CD8-positive, alpha-beta memory T cell (primary cell): ENCODE measurements around the gene CSK. TPM values are rescaled to one million over a fixed set of nuclear protein-coding genes. Genes with fewer than 3 reads are reported as not detected.
A peak's percentile ranks its signal among the peaks of the same experiment; 100 is the strongest.

Experiments used
- CTCF ChIA-PET: fragments of 350-600 bp; sonication (Branson Sonifier 250); formaldehyde crosslinking; loops from one replicate; lab custom pipeline; 2021; ENCODE audit warnings: antibody characterized with exemption; lab: Charles Lee
- POLR2A ChIA-PET: fragments of 350-600 bp; sonication (Branson Sonifier 250); formaldehyde crosslinking; loops from one replicate; lab custom pipeline; 2021; ENCODE audit warnings: antibody characterized with exemption; lab: Charles Lee
- DNase-seq, 5 donors: peaks; one replicate each; pipeline versions ENCODE4 v3.0.0 to v3.0.0-alpha.2; 2020 to 2022; ENCODE audit warnings: mixed read lengths in 1 of 5
- H3K27ac ChIP-seq: one replicate; pipeline ENCODE4 v1.7.0; 2013; ENCODE audit warnings: low read depth, mild to moderate bottlenecking, low read length, moderate library complexity
- H3K27me3 ChIP-seq: 2 replicates; pipeline ENCODE4 v1.7.0; 2013; ENCODE audit warnings: low read length, mild to moderate bottlenecking; ENCODE audit not compliant: insufficient read depth, poor library complexity, severe bottlenecking
- H3K36me3 ChIP-seq: 2 replicates; pipeline ENCODE4 v1.7.0; 2013; ENCODE audit warnings: mild to moderate bottlenecking, low read length, moderate library complexity; ENCODE audit not compliant: insufficient read depth
- H3K4me1 ChIP-seq: 2 replicates; pipeline ENCODE4 v1.7.0; 2013; ENCODE audit warnings: mild to moderate bottlenecking, low read length, moderate library complexity; ENCODE audit not compliant: insufficient read depth
- H3K4me3 ChIP-seq: 2 replicates; pipeline ENCODE4 v1.7.0; 2013; ENCODE audit warnings: mild to moderate bottlenecking, low read length
- H3K9me3 ChIP-seq: 2 replicates; pipeline ENCODE4 v1.7.0; 2013; ENCODE audit warnings: mild to moderate bottlenecking, low read length
- H3K27ac Mint-ChIP-seq, 8 donors: one replicate each; pipeline ENCODE4 v1.8.0; 2020 to 2021; ENCODE audit warnings: mixed read lengths in 8 of 8, mild to moderate bottlenecking in 6 of 8, inconsistent platforms in 3 of 8, moderate library complexity in 3 of 8
- H3K27me3 Mint-ChIP-seq, 2 donors: one replicate each; pipeline ENCODE4 v1.8.0; 2020 to 2021; ENCODE audit warnings: mixed read lengths in 2 of 2, mild to moderate bottlenecking in 1 of 2, moderate library complexity in 1 of 2
- H3K36me3 Mint-ChIP-seq, 3 donors: one replicate each; pipeline ENCODE4 v1.8.0; 2020 to 2021; ENCODE audit warnings: mixed read lengths in 3 of 3, inconsistent platforms in 1 of 3, mild to moderate bottlenecking in 1 of 3
- H3K4me1 Mint-ChIP-seq, 3 donors: one replicate each; pipeline ENCODE4 v1.8.0; 2020 to 2021; ENCODE audit warnings: mixed read lengths in 3 of 3, inconsistent platforms in 1 of 3, mild to moderate bottlenecking in 1 of 3
- H3K4me3 Mint-ChIP-seq, 7 donors: one replicate each; pipeline ENCODE4 v1.8.0; 2020 to 2021; ENCODE audit warnings: mixed read lengths in 7 of 7, mild to moderate bottlenecking in 6 of 7, moderate library complexity in 4 of 7, inconsistent platforms in 2 of 7
- H3K9me3 Mint-ChIP-seq, 5 donors: one replicate each; pipeline ENCODE4 v1.8.0; 2020 to 2022; ENCODE audit warnings: mixed read lengths in 5 of 5, mild to moderate bottlenecking in 3 of 5, moderate library complexity in 2 of 5, inconsistent platforms in 1 of 5
- polyA plus RNA-seq: library from polyadenylated mRNA; unstranded; fragments of 300-500 nt; fragmentation: Illumina TruSeq; gene quantifications from one replicate; pipeline ENCODE4 v1.2.3, GENCODE V29; 2021
- total RNA-seq, 2 experiments: library from RNA; stranded (reverse); gene quantifications; one replicate each; pipeline ENCODE4 v1.2.3, GENCODE V29; 2021

Gene CSK
- total and polyA plus RNA-seq, 3 experiments from 2014 or later = 154 to 294 (median 288) TPM

GRCh38 chr15:74773731-74774252 is 8.1 kb upstream of the CSK start:
- no peak overlapping the region for H3K27ac ChIP-seq
- H3K4me1 Mint-ChIP-seq = peaks cover 42 to 66% (median 62%) of the 10 kb centered on the region in 3 donors
- peak overlapping the region in 5 of 8 donors; percentile 29 to 88 (median 77) for H3K27ac Mint-ChIP-seq

DNA sequence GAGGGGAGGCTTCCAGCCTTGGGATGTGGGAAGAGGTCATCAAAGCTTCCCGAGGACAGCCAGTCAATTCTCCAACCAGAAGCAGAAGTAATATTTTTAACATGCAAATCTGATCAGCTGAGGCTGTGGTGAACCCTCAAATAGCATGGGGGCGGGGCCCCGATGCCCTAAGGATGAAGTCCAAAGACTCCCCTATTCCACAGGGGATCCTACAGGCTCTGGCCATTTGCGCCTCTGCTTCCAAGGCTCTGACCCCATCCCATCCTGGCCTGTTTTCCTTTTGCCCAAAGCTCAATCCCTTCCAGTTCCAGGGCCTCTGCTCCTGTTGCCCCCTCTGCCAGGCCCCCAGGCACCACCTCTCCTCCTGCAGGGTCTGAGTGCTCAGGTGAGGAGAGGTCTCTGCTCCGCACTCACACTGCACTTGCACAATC is 6.7 kb upstream of the CSK start:
- Mint-ChIP-seq H3K36me3 (no peaks in the 10 kb centered on the region), H3K9me3 (no peaks in the 10 kb centered on the region), H3K27ac (peak overlapping the region in 7 of 8 donors; percentile 22 to 97 (median 71)), H3K4me1 (peaks cover 53 to 77% (median 73%) of the 10 kb centered on the region in 3 donors), H3K27me3 (peaks cover 0 to 2% of the 10 kb centered on the region in 2 donors), H3K4me3 (no peak overlapping the region)
- DNase-seq = no peak
- ChIA-PET POLR2A (no interaction called here), CTCF (interaction anchor here (1.5 to 18.5 kb wide), 2 partner anchors 9 to 18 kb away, joined by 5 to 1086 read pairs; no protein-coding TSS in a partner anchor)
- Histone ChIP-seq H3K27ac (no peak overlapping the region), H3K9me3 (no peaks in the 10 kb centered on the region), H3K4me1 (peaks cover 69% of the 10 kb centered on the region), H3K4me3 (no peak overlapping the region), H3K27me3 (no peaks in the 10 kb centered on the region), H3K36me3 (no peaks in the 10 kb centered on the region)

More at GRCh38 chr15:74773731-74774252, 8.1 kb upstream of the CSK start:
- H3K36me3 Mint-ChIP-seq = no peaks in the 10 kb centered on the region
- POLR2A ChIA-PET = interaction anchor here (3.2 kb wide), 1 partner anchor 14 kb away, joined by 17 read pairs; no protein-coding TSS in a partner anchor
- CTCF ChIA-PET = interaction anchor here (1.5 to 18.5 kb wide), 2 partner anchors 11 to 20 kb away, joined by 5 to 1086 read pairs; no protein-coding TSS in a partner anchor
- Histone ChIP-seq H3K9me3 (no peaks in the 10 kb centered on the region), H3K27me3 (no peaks in the 10 kb centered on the region), H3K4me3 (no peak overlapping the region), H3K4me1 (peaks cover 55% of the 10 kb centered on the region), H3K36me3 (no peaks in the 10 kb centered on the region)
- no peak for DNase-seq
- no peaks in the 10 kb centered on the region for H3K9me3 Mint-ChIP-seq
- no peak overlapping the region for H3K4me3 Mint-ChIP-seq
- H3K27me3 Mint-ChIP-seq = peaks cover 2 to 4% of the 10 kb centered on the region in 2 donors

DNA sequence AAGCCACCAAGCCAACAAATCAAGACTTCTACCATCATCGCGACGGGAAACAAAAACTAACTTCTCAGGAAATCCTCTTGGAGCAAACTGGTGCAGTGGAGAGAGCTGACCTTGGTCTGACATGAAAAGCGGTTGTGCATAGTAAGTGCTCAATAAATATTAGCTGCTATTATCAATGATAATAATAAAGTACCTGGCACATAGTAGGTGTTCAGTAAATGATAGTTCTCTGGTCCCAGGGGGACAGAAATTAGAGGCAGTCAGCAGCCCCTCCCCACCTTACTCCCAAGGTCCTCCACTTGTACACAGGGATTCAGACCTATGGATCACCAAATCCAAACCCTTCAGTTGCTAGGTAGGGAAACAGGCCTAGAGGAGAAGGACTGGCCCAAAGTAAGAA is 6.0 kb upstream of the CSK start:
- no peak overlapping the region for H3K4me3 ChIP-seq
- Mint-ChIP-seq H3K27ac (peak overlapping the region in 7 of 8 donors; percentile 71 to 99 (median 97)), H3K4me1 (peaks cover 60 to 84% (median 79%) of the 10 kb centered on the region in 3 donors), H3K4me3 (peak overlapping the region in 4 of 7 donors; percentile 8 to 85 (median 33)), H3K9me3 (no peaks in the 10 kb centered on the region), H3K27me3 (peaks cover 0 to 1% of the 10 kb centered on the region in 2 donors), H3K36me3 (no peaks in the 10 kb centered on the region)
- H3K27me3 ChIP-seq = no peaks in the 10 kb centered on the region
- ChIA-PET POLR2A (interaction anchor here (0.7 to 2.3 kb wide), 3 partner anchors 17 to 124 kb away, joined by 3 to 15 read pairs (median 4); no protein-coding TSS in a partner anchor), CTCF (interaction anchor here (18.5 kb wide), 1 partner anchor 18 kb away, joined by 1086 read pairs; no protein-coding TSS in a partner anchor)
- no peak for DNase-seq
- no peak overlapping the region for H3K27ac ChIP-seq
- H3K36me3 ChIP-seq = no peaks in the 10 kb centered on the region
- peaks cover 74% of the 10 kb centered on the region for H3K4me1 ChIP-seq
- no peaks in the 10 kb centered on the region for H3K9me3 ChIP-seq

DNA sequence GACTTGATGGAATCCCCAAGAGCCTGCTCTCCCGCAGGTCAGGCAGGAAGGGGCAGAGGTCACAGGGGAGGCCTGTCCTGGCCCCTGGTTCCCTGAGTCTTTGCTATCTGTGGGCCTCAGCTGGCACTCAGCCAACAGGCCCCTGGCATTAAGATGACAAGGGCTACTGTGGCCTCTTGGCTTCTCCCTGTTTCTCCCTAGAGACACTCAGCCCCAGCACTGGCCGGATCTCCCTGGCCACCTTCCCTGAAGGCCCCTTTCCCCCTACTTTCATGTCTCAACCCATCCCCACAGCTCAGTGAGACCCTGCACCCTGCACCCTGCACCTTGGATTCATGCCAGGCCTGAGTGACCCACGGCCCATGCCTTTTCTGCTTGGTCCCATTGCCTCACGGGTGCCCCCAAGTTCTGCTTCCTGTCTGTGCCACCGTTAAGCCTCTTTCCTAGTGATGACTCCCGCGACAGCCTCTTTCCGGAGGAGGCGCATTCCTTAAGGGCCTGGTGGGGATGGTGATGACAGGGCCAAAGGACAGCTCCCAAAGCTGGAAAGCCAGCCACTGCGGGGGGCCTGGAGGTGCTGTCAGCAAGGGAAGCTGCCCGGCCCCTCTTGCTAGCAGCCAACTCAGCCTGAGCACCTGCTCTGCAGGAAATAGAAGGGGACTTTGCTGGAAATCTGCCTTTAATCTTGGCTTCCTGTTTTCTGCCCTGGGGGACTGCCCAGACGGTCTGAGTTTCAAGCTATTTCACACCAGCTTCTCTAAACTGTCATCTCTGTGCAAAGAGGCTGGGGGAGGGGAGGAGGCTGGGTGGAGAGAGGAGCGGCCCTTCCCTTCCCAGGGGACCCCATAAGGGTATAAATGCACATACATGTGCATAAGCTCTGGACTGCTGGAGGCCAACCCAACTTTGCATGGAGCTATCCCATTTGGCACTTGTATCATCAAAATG is 4.8 kb upstream of the CSK start:
- Histone ChIP-seq H3K27ac (peak overlapping the region; percentile 22), H3K4me1 (peaks cover 72% of the 10 kb centered on the region), H3K36me3 (no peaks in the 10 kb centered on the region), H3K27me3 (no peaks in the 10 kb centered on the region), H3K4me3 (peak overlapping the region; percentile 36), H3K9me3 (no peaks in the 10 kb centered on the region)
- H3K27ac Mint-ChIP-seq = peak overlapping the region; percentile 86 to 99 (median 99)
- peak; percentile 39 to 74 (median 71) for DNase-seq
- H3K36me3 Mint-ChIP-seq = peaks cover 0 to 4% (median 0%) of the 10 kb centered on the region in 3 donors
- POLR2A ChIA-PET = interaction anchor here (0.7 to 2.3 kb wide), 12 partner anchors 10 to 162 kb away, joined by 3 to 31 read pairs (median 4); partner anchors contain the start of genes CLK3 and FAM219B
- no peaks in the 10 kb centered on the region for H3K9me3 Mint-ChIP-seq
- peak overlapping the region; percentile 49 to 89 (median 82) for H3K4me3 Mint-ChIP-seq
- H3K4me1 Mint-ChIP-seq = peaks cover 58 to 79% (median 78%) of the 10 kb centered on the region in 3 donors
- CTCF ChIA-PET = interaction anchor here (0.9 to 18.5 kb wide), 13 partner anchors 7 to 252 kb away, joined by 3 to 1086 read pairs (median 6); no protein-coding TSS in a partner anchor
- peaks cover 0 to 1% of the 10 kb centered on the region in 2 donors for H3K27me3 Mint-ChIP-seq

DNA sequence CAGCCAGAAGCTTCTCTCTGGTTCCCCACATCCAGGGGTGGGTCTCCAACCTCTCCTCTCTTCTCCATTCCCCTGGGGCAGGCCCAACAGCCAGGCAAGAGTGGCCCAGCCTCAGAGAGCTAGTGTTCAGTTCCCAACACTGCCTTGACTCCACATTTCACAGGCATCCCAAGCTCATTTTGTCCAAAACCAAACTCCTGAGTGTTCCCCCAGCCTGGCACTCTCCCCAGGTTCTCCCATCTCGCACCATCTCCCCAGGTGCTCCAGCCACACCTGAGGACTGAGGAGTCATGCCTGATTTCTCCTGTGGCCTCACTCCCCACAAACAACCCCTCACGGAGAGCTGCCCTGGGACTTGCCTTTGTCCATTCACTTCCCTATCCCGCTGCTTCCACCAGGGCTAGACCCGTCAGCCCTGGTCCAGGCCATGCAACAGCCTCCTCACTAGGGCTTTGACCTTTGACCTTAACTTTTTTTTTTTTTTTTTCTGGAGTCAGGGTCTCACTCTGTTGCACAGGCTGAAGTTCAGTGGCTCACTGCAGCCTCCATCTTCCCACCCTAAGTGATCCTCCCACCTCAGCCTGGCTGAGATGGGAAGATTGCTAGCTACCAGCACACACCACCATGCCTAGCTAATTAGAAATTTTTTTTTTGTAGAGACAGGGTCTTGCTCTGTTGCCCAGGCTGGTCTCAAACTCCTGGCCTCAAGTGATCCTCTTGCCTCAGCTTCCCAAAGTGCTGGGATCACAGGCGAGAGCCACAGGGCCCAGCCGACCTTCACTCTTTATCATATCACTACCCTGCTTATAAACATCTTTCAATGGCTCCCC is 3.9 kb upstream of the CSK start:
- Histone ChIP-seq H3K27me3 (no peaks in the 10 kb centered on the region), H3K4me1 (peaks cover 72% of the 10 kb centered on the region), H3K36me3 (no peaks in the 10 kb centered on the region), H3K9me3 (no peaks in the 10 kb centered on the region), H3K27ac (no peak overlapping the region), H3K4me3 (peak overlapping the region; percentile 36)
- Mint-ChIP-seq H3K27ac (peak overlapping the region; percentile 86 to 99 (median 99)), H3K4me3 (peak overlapping the region; percentile 49 to 89 (median 82)), H3K4me1 (peaks cover 59 to 78% (median 77%) of the 10 kb centered on the region in 3 donors), H3K27me3 (peaks cover 0 to 1% of the 10 kb centered on the region in 2 donors), H3K36me3 (peaks cover 0 to 8% (median 0%) of the 10 kb centered on the region in 3 donors), H3K9me3 (no peaks in the 10 kb centered on the region)
- DNase-seq = no peak
- ChIA-PET CTCF (interaction anchor here (0.9 to 18.5 kb wide), 14 partner anchors 8 to 252 kb away, joined by 3 to 1086 read pairs (median 6); no protein-coding TSS in a partner anchor), POLR2A (interaction anchor here (1.0 to 2.3 kb wide), 11 partner anchors 9 to 163 kb away, joined by 3 to 31 read pairs (median 4); partner anchors contain the start of genes CLK3 and FAM219B)

GRCh38 chr15:74778599-74778970 is 3.3 kb upstream of the CSK start:
- no peak overlapping the region for H3K4me3 ChIP-seq
- Mint-ChIP-seq H3K4me3 (peak overlapping the region; percentile 64 to 89 (median 82)), H3K9me3 (no peaks in the 10 kb centered on the region), H3K27ac (peak overlapping the region; percentile 86 to 99 (median 98)), H3K4me1 (peaks cover 63 to 80% (median 75%) of the 10 kb centered on the region in 3 donors), H3K36me3 (peaks cover 0 to 14% (median 0%) of the 10 kb centered on the region in 3 donors), H3K27me3 (peaks cover 0 to 3% of the 10 kb centered on the region in 2 donors)
- no peaks in the 10 kb centered on the region for H3K9me3 ChIP-seq
- H3K4me1 ChIP-seq = peaks cover 67% of the 10 kb centered on the region
- ChIA-PET POLR2A (interaction anchor here (2.3 to 6.4 kb wide), 2 partner anchors 9 to 14 kb away, joined by 12 to 89 read pairs; no protein-coding TSS in a partner anchor), CTCF (interaction anchor here (1.1 to 18.5 kb wide), 9 partner anchors 8 to 251 kb away, joined by 3 to 1086 read pairs (median 11); no protein-coding TSS in a partner anchor)
- H3K36me3 ChIP-seq = no peaks in the 10 kb centered on the region
- H3K27ac ChIP-seq = no peak overlapping the region
- no peaks in the 10 kb centered on the region for H3K27me3 ChIP-seq
- no peak for DNase-seq
